Activated CD4-positive, alpha-beta T cell treated with anti-CD3 and anti-CD28 coated beads, Interleukin-2, amount 50 U/mL, for 4 hours (primary cell): ENCODE measurements around the gene CFAP46.

Experiments
- DNase-seq, 2 experiments: peaks; one replicate each; pipeline ENCODE4 v3.0.0-alpha.2; 2020

CFAP46 gene

GRCh38 chr10:132817701-132818211 lies 124.6 kb downstream of the CFAP46 start:
- no peak for DNase-seq

- no peak for DNase-seq
Measured at GRCh38 chr10:132816718-132817117, 125.7 kb downstream of the CFAP46 start.

GRCh38 chr10:132815168-132815857 lies 127.1 kb downstream of the CFAP46 start:
- DNase-seq: no peak

GRCh38 chr10:132814469-132814856 lies 127.9 kb downstream of the CFAP46 start:
- DNase-seq: no peak

GRCh38 chr10:132813560-132814468 lies 128.6 kb downstream of the CFAP46 start:
- no peak for DNase-seq

GRCh38 chr10:132813001-132813401 lies 129.4 kb downstream of the CFAP46 start:
- no peak for DNase-seq

GRCh38 chr10:132812520-132812919 lies 129.8 kb downstream of the CFAP46 start:
- DNase-seq: no peak

GRCh38 chr10:132811891-132812481 lies 130.4 kb downstream of the CFAP46 start:
- DNase-seq: no peak

- no peak for DNase-seq
Measured at GRCh38 chr10:132810807-132811700, 131.3 kb downstream of the CFAP46 start.

GRCh38 chr10:132810141-132810806 lies 132.1 kb downstream of the CFAP46 start:
- DNase-seq: no peak

GRCh38 chr10:132809232-132810140 lies 132.9 kb downstream of the CFAP46 start:
- DNase-seq: no peak

GRCh38 chr10:132808383-132809231 lies 133.8 kb downstream of the CFAP46 start:
- DNase-seq: no peak

- no peak for DNase-seq
Measured at GRCh38 chr10:132807621-132808049, 134.7 kb downstream of the CFAP46 start.

- DNase-seq: no peak
Measured at GRCh38 chr10:132806561-132807003, 135.8 kb downstream of the CFAP46 start.

GRCh38 chr10:132806110-132806509 lies 136.3 kb downstream of the CFAP46 start:
- no peak for DNase-seq

GRCh38 chr10:132805599-132805998 lies 136.8 kb downstream of the CFAP46 start:
- DNase-seq: no peak

GRCh38 chr10:132804785-132805426 lies 137.5 kb downstream of the CFAP46 start:
- no peak for DNase-seq

- DNase-seq: no peak
Measured at GRCh38 chr10:132804287-132804686, 138.1 kb downstream of the CFAP46 start.
